Fibroblast of lung (primary cell): ENCODE measurements around the gene UXS1.

Experiments used
- CTCF ChIP-seq, 2 donors: IDR thresholded peaks in 1 of 2; conservative IDR thresholded peaks in 1 of 2; 1 replicate in 1 of 2; 2 replicates in 1 of 2; pipeline ENCODE4 v1.5.1; 2011 to 2012; ENCODE audit warnings: low read length in 2 of 2, control low read depth in 1 of 2, inconsistent platforms in 1 of 2, low read depth in 1 of 2, mild to moderate bottlenecking in 1 of 2
- EZH2 ChIP-seq: IDR thresholded peaks from 2 replicates; pipeline ENCODE4 v1.5.1; 2012; ENCODE audit warnings: low read length, control low read depth, mild to moderate bottlenecking; ENCODE audit errors: missing control alignments

DNA sequence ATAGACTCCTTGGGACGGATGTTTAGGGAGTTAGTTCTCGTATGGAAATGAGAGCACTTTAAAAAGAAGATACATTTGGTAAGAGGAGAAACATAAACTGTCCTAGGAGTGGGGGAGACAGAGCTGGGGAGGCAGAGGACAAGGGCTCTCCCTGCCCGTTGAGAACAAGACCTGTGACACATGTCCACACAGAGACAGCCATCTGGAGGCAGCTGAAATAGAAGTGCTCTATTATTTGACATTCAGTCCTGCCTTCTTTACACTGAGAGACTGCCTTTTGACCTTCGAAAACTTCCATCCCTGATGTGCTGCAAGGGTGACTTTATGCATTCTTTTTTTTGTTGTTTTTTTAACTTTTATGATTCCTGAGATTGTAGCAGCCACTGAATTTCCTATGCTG, 150.1 kb downstream of the UXS1 start:
- TF ChIP-seq EZH2 (no peak), CTCF (conservative IDR thresholded peaks at IDR 0.05 in 1 of 2, IDR thresholded peaks at IDR 0.05 in 1 of 2; ENCODE audit: low read depth in 1 of 2, low read length in 2 of 2) (no peak)
